ENCODE results near the gene MYH7B.

MYH7B gene

DNA sequence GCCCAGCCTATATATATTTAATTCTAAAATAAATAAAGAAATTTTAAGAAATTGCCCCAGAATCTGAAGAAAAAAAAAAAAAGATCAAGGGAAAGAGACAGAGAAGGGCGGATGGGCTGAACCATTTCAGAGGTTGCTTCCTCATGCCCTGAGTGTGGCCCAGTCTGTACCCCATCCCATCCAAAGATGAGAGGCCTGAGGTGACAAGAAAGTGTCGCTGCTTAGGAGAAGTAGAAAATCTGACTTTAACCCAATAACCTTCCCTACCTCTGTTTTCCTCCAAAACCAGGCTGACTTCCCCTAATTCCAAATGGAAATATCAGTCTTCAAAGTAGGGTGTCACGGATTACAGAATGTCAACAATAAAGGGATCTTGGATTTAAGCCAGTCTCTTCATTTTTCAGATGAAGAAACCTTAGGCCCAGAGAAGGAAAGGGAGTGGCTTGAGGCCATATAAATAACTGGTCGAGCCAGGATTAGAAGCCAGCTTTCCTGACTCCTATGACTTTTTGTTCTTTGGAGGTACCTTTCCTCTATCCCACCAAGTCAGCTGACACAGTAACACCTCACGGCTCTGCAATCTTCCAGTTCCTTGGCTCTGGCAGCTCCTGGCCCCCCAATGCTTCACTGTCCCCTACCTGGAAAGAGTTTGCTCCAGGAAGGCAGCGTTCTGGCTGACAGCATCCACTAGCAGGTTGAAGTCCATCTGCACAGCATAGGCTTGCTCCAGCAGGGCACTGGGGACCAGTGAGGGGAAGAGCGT lies 10.2 kb upstream of the MYH7B start:
- no peak for DNase-seq

GRCh38 chr20:34946661-34947060 lies 9.0 kb upstream of the MYH7B start:
- no peak for DNase-seq

GRCh38 chr20:34947336-34947735 lies 8.3 kb upstream of the MYH7B start:
- no peak for DNase-seq

DNA sequence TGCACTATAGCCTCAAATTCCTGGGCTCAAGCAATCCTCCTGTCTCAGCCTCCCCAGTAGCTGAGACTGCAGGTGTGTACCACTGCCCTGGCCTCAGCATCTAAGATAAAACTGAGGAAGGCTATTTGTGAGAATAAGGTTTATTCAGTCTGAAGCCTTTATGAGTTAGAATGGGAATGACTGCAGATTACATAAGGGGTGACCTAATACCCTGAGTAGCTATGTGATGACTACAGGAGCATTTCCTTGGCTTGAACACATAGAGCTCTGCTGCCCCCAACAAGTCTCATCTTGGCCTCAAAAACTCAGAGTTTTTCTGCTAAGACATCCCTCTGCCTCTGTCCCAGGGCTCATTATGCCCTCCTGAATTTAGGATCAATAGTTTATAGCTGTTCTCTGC lies 7.6 kb upstream of the MYH7B start:
- no peak for DNase-seq

GRCh38 chr20:34949120-34949519 lies 6.5 kb upstream of the MYH7B start:
- no peak for DNase-seq

- DNase-seq, result no peak
Observed at GRCh38 chr20:34951252-34951651, 4.4 kb upstream of the MYH7B start.

- no peak for DNase-seq
Observed at GRCh38 chr20:34951652-34952051, 4.0 kb upstream of the MYH7B start.

DNA sequence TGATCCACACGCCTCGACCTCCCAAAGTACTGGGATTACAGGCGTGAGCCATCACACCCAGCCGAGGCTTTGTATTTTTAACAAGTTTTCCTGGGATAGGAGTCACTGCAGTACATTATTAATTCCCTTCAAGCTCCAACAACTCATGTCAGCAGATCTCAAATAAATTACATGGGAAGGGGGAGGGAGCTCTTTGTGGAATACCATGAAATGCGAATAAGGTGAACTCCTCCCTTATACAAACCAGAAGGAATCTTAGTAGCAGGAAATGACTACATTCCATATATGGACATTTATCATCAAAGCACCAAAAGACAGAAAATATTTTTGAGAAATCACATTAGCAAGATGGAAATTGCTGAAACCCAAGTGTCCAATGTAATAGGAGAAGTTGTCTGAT lies 3.0 kb upstream of the MYH7B start:
- DNase-seq, result no peak

DNA sequence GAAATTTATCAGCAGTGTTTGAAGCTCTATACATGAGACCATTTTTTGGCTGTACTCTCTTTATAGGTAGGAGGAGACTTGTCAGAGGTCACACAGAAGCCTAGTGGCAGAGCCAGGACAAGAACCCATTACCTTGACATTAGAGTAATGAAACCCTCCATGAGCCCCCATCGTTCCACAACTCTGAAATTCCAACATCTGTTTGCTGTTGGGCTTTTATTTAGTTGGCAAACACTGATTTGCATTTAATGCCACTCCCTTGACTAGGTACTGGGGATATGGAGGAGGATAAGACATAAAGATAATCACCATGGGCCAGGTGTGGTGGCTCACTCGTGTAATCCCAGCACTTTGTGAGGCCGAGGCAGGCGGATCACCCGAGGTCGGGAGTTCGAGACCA lies 1.7 kb upstream of the MYH7B start:
- no peak for DNase-seq

DNA sequence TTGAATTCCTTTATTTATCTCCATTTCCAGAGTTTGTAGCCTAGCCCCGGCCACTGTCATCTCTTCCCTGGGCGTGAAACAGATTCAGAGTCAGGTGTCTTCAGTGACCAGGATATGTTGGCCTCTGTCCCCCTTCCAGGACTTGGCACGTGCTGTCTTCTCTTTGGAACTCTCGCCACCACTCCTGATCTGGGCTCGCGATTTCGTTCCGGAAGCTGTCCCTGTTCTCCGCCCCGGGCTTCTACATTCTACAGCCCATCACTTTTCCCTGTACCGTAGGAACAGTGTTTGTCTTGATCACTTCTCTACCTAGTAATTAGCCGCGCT lies 801 bp upstream of the MYH7B start:
- no peak for DNase-seq

GRCh38 chr20:34956041-34956458 lies 382 bp downstream of the MYH7B start:
- no peak for DNase-seq

GRCh38 chr20:34956751-34957472 lies 1.2 kb downstream of the MYH7B start:
- no peak for DNase-seq

- DNase-seq, result no peak
Observed at GRCh38 chr20:34964486-34964885, 8.8 kb downstream of the MYH7B start.

DNA sequence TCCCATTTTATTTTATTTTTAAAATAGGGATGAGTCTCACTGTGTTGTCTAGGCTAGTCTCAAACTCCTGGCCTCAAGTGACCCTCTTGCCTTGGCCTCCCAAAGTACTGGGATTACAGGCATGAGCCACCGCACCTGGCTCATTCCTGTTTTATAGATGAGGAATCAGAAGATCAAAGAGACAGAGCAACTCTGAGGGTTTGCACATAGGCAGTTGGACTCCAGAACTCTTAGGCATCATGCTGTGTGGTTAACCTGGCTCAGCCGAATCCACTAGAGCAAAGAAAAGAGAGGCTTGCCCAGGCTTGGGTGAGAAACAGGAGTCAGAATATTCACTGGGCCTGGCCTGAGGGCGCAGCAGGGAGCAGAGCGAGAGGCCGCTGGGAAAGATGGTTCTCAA lies 9.4 kb downstream of the MYH7B start:
- DNase-seq, result no peak

- no peak for DNase-seq
Observed at GRCh38 chr20:34967421-34967820, 11.8 kb downstream of the MYH7B start.

DNA sequence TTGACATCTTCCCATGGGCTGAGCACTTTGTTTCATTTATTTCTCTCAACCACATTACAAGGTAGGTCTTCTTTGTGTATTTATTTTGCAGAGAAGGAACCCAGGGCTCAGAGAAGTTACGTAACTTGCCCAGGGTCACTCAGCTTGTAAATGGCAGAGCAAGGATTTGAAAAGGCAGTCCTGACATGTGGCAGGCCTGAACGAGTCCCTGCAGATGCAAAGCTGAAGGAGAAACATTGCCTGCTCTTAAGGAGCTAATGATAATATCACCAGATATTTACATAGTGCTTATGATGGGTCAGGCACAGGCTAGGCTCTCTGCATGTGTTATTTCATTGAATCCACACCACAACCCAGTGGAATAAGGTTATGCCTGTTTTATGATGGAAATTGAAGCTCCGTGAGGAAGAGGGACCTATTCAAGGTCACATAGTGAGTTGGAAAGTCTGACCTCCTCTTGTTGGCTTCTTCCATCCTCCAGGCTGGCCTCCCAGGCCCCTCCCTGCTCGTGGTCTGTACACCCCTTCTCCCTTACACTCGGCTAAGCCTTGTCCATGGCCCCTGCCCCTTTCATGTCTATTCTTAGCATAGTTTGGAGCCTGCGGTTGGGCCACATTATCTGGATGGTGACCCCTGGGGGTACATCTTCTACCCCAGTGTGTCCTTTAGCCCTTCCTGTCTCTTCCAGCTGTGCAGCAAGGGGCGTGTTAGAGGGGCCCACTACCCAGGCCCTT lies 12.5 kb downstream of the MYH7B start:
- no peak for DNase-seq

DNA sequence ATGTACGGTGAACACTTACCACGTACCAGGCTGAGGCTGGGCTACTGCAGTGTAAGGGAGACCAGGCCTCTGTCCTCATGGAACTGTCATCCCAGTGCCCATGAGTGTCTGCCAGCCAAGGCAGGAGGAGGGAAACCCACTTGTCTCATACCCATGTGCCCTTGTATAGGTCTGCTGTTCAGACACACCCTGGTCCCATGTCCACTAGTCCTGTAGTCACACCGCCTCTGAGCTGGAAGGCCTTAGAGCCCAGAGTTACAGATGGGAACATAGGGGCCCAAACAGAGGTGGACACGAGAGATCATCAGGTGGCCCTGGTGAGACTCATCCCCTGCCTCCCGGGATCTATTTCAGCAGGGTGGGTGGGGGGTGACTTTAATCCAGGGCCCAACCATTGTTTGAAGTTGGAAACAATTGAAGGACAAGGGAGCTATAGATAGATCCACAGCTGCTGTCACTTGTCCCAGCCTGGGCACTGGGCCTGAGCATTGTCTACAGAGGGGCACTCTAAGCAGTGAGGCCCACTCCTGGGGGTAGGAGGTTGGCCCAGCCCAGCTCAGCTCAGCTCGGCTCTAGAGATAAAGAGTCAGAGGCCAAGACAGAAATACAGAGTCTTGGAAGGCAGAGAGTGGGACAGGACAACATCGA lies 14.6 kb downstream of the MYH7B start:
- DNase-seq, result no peak

DNA sequence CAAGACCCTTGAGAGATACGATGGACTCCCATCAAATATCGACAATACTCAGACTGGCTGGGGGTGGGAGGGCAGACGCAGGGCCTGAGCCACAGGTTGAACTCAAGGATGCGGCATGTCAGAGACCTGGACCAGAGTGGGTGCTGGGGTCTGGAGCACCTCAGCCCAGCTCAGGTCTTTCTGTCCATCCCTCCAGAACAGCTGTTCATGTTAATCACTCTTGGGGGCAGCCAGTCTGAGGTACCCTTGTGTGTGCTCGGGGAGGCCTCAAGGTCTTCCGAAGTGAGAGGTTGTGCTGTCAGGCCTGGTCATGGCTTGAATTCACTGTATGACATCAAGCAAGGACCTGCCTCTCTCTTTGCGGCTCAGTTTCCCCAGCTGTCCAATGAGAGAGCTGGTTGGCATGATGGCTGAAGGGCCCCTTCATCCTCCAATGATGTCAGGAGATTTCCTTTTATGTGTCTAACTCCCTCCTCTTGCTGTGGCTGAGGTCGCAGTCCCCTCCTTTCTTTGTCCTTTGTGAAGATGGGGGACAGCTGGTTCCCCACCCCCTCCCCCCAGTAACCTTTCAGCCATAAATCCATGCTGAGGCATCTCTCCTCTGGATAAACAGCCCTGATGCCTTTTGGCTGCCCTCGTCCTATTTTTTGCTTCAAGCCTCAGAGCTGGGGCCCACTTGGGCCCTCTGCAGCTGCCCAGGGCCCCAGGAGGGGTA lies 15.3 kb downstream of the MYH7B start:
- DNase-seq, result no peak

DNA sequence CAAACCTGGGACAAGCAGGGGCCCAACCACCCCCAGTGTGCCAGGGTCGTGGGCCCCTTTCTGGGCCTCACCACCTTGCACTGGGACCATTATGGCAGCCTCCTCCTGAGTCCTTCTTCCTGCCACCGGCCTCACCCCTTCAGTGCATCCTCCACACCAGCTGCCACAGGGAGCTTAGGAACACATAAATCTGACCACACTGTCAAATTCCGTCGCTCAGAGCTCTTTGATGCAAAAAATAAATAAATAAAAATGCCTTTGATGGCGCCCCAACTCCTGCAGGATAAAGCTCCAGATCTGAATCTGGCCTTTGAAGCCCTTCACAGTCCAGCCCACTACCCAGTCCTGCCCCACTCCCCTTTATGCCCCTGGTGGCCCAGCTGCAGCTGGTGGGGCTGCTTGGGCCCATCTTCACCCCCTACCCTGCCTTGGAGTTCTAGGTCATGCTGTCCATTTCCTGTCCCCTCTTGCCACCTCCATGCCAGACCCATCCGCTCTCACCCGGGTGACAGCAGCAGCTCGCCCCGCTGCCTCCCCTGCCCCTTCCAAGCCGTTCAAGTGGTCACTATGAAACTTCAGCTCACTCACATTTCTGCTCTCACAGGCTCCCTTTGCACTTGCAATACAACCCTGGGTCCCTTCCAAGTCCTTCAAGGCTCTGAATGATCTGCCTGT lies 16.0 kb downstream of the MYH7B start:
- DNase-seq, result no peak

DNA sequence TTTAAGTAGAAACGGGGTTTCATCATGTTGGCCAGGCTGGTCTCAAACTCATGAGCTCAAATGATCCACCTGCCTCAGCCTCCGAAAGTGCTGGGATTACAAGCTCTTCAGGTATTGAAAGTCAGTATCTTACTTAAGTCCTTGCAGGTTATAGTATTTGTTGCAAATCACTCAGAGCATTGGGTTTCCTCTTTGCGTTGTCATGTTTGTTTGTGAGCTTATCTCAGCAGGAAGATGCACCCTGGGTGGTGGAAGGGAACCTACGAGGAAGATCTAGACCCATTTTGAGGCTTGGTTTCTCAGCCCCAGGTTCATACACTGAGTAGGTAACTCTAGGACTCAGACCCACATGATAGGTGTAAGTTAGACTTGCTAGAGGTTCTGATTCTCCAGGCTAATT lies 18.6 kb downstream of the MYH7B start:
- DNase-seq, result no peak

- no peak for DNase-seq
Observed at GRCh38 chr20:34976286-34976685, 20.6 kb downstream of the MYH7B start.

DNA sequence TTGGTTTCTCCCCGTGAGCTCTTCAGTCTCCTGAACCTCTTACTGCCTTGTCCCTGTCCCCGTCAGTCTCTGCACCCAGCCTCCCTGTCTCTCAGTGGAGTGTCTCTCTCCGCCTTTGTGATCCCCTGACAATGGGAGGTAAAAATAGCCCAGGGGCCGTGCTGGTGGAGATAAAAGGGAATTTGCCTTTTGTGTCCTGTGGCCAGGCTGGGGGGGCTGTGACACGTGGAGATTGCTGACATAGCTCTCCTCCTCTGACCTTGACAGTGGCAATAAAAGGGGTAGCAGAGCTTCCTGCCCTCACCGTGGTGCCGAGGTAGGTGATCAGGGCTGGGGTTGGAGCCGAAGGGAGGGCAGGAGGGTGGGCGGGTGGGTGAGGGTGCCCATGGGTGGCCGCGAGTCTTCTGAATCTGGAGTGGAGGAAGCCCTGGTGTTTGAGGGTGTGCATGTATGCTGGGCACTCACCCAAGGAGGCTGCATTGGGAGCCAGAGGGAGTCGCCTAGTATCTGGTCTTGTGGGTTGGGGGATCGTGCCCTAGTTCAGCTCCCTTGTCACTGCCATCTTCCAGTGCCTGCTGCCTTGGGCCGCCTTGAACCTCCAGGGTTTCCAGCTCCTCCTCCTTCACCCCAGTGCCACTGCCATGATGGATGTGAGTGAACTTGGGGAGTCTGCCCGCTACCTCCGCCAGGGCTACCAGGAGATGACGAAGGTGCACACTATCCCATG lies 21.9 kb downstream of the MYH7B start:
- no peak for DNase-seq

Data from activated naive CD4-positive, alpha-beta T cell (primary cell).